Astrocyte (in vitro differentiated cells and primary cell): Measurements from ENCODE around the gene RABEP1. TPM values are rescaled to one million over a fixed set of nuclear protein-coding genes. Genes with fewer than 3 reads are reported as not detected.
"Not testable (repeated sequence)": the region's sequence is repeated elsewhere in the genome, so short reads cannot be mapped to it uniquely, and the experiment has no call there.

Experiments
- DNase-seq: peaks from one replicate; pipeline ENCODE4 v3.0.0-alpha.2; 2010; ENCODE audit warnings: low read depth
- FAIRE-seq: peaks from 2 replicates; lab custom pipeline; 2011; peaks lifted over from hg19 to GRCh38; lab: Jason Lieb, UNC
- H2AFZ ChIP-seq: 2 replicates; pipeline ENCODE4 v1.6.0; 2012; ENCODE audit warnings: low read depth, low read length, inconsistent platforms
- H3K27ac ChIP-seq: 2 replicates; pipeline ENCODE4 v1.5.1; 2011; ENCODE audit warnings: low read depth, low read length, inconsistent platforms
- H3K27me3 ChIP-seq: 2 replicates; pipeline ENCODE4 v1.6.0; 2011; ENCODE audit warnings: low read length, inconsistent platforms; ENCODE audit not compliant: insufficient read depth
- H3K36me3 ChIP-seq: 2 replicates; pipeline ENCODE4 v1.5.1; 2011; ENCODE audit warnings: low read length, inconsistent platforms; ENCODE audit not compliant: insufficient read depth
- H3K4me1 ChIP-seq: 2 replicates; pipeline ENCODE4 v1.5.1; 2011; ENCODE audit warnings: low read length, inconsistent platforms; ENCODE audit not compliant: insufficient read depth
- H3K4me2 ChIP-seq: 2 replicates; pipeline ENCODE4 v1.6.0; 2012; ENCODE audit warnings: low read length, inconsistent platforms
- H3K4me3 ChIP-seq: 2 replicates; pipeline ENCODE4 v1.5.1; 2011; ENCODE audit warnings: low read depth, mild to moderate bottlenecking, low read length, inconsistent platforms; ENCODE audit not compliant: insufficient read depth
- H3K79me2 ChIP-seq: 2 replicates; pipeline ENCODE4 v1.6.0; 2012; ENCODE audit warnings: mild to moderate bottlenecking, low read length, inconsistent platforms; ENCODE audit not compliant: insufficient read depth
- H3K9ac ChIP-seq: 2 replicates; pipeline ENCODE4 v1.6.0; 2012; ENCODE audit warnings: mild to moderate bottlenecking, low read length, inconsistent platforms
- H3K9me3 ChIP-seq: 2 replicates; pipeline ENCODE4 v1.5.1; 2012; ENCODE audit warnings: low read depth, mild to moderate bottlenecking, low read length, inconsistent platforms; ENCODE audit not compliant: insufficient read depth
- H4K20me1 ChIP-seq: 2 replicates; pipeline ENCODE4 v1.6.0; 2012; ENCODE audit warnings: low read length, inconsistent platforms; ENCODE audit not compliant: insufficient read depth
- H3K27ac Mint-ChIP-seq: one replicate; pipeline ENCODE4 v1.8.0; 2021; ENCODE audit warnings: mild to moderate bottlenecking, mixed read lengths; ENCODE audit not compliant: unreplicated experiment
- H3K27me3 Mint-ChIP-seq: one replicate; pipeline ENCODE4 v1.8.0; 2021; ENCODE audit warnings: low read depth, mixed read lengths; ENCODE audit not compliant: unreplicated experiment
- H3K36me3 Mint-ChIP-seq: one replicate; pipeline ENCODE4 v1.8.0; 2021; ENCODE audit warnings: low read depth, mixed read lengths; ENCODE audit not compliant: unreplicated experiment
- H3K4me1 Mint-ChIP-seq: one replicate; pipeline ENCODE4 v1.8.0; 2021; ENCODE audit warnings: low read depth, mixed read lengths; ENCODE audit not compliant: unreplicated experiment
- H3K4me3 Mint-ChIP-seq: one replicate; pipeline ENCODE4 v1.8.0; 2021; ENCODE audit warnings: mild to moderate bottlenecking, moderate library complexity, mixed read lengths; ENCODE audit not compliant: unreplicated experiment
- H3K9me3 Mint-ChIP-seq: one replicate; pipeline ENCODE4 v1.8.0; 2021; ENCODE audit warnings: mild to moderate bottlenecking, mixed read lengths; ENCODE audit not compliant: unreplicated experiment
- CTCF ChIP-seq: IDR thresholded peaks from 2 replicates; pipeline ENCODE4 v1.5.1; 2011; ENCODE audit warnings: low read depth, mild to moderate bottlenecking, inconsistent platforms, low read length, moderate library complexity; ENCODE audit not compliant: insufficient read depth
- EZH2 ChIP-seq: IDR thresholded peaks from 2 replicates; pipeline ENCODE4 v1.6.1; 2012; ENCODE audit warnings: mild to moderate bottlenecking, low read length, inconsistent platforms; ENCODE audit not compliant: insufficient read depth
- total RNA-seq: library from RNA; stranded (reverse); gene quantifications from 2 replicates; pipeline ENCODE4 v1.2.1, GENCODE V29; 2021

Gene RABEP1
- total RNA-seq, 1 donor from 2014 or later: 49.0 TPM

GRCh38 chr17:5237541-5238016 is 44.5 kb upstream of the RABEP1 start:
- H3K9me3 Mint-ChIP-seq: peaks cover 2% of the 10 kb centered on the region
- Histone ChIP-seq H3K4me1 (no peaks in the 10 kb centered on the region), H3K4me2 (no peak overlapping the region), H3K4me3 (no peak overlapping the region), H3K27me3 (no peaks in the 10 kb centered on the region), H4K20me1 (no peaks in the 10 kb centered on the region), H3K79me2 (no peaks in the 10 kb centered on the region), H3K9ac (no peak overlapping the region), H2AFZ (no peak overlapping the region), H3K9me3 (peaks cover 3% of the 10 kb centered on the region), H3K36me3 (no peaks in the 10 kb centered on the region), H3K27ac (no peak overlapping the region)
- DNase-seq (peak; percentile 14), FAIRE-seq (no peak)
- H3K4me3 Mint-ChIP-seq: no peak overlapping the region
- no peak overlapping the region for H3K27ac Mint-ChIP-seq
- H3K4me1 Mint-ChIP-seq: no peaks in the 10 kb centered on the region
- H3K27me3 Mint-ChIP-seq: peaks cover 6% of the 10 kb centered on the region
- TF ChIP-seq CTCF (peak; percentile 41), EZH2 (no peak)
- H3K36me3 Mint-ChIP-seq: peaks cover 9% of the 10 kb centered on the region

- Histone ChIP-seq H3K4me3 (no peak overlapping the region), H3K27ac (no peak overlapping the region), H3K9ac (no peak overlapping the region), H3K9me3 (peaks cover 3% of the 10 kb centered on the region), H3K27me3 (no peaks in the 10 kb centered on the region), H4K20me1 (no peaks in the 10 kb centered on the region), H3K36me3 (no peaks in the 10 kb centered on the region), H3K4me1 (no peaks in the 10 kb centered on the region), H3K4me2 (no peak overlapping the region), H3K79me2 (no peaks in the 10 kb centered on the region), H2AFZ (no peak overlapping the region)
- no peak overlapping the region for H3K4me3 Mint-ChIP-seq
- H3K27me3 Mint-ChIP-seq: peaks cover 6% of the 10 kb centered on the region
- H3K36me3 Mint-ChIP-seq: peaks cover 4% of the 10 kb centered on the region
- no peak for FAIRE-seq
- H3K9me3 Mint-ChIP-seq: peaks cover under 1% of the 10 kb centered on the region
- TF ChIP-seq CTCF (no peak), EZH2 (no peak)
- no peak overlapping the region for H3K27ac Mint-ChIP-seq
- no peaks in the 10 kb centered on the region for H3K4me1 Mint-ChIP-seq
- no peak for DNase-seq
These were observed 43.8 kb upstream of the RABEP1 start for GRCh38 chr17:5238333-5238732.

DNA sequence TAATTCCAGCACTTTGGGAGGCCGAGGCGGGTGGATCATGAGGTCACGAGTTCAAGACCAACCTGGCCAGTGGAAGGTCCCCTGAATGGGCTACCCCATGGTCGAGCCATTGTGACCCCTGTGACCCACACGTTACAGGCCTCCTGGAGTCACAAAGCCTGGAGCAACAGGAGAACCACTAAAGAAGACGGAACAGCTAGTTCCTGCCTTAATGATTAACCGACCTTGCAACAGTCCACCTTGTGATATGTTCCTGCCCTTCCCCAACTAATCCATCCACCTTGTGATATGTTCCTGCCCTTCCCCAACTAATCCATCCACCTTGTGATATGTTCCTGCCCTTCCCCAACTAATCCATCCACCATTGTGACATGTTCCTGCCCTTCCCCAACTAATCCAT is 42.3 kb upstream of the RABEP1 start:
- not testable (repeated sequence) for H3K4me1 Mint-ChIP-seq, H3K9me3 ChIP-seq, H3K36me3 Mint-ChIP-seq, H3K9ac ChIP-seq, H3K4me3 Mint-ChIP-seq, H3K4me1 ChIP-seq, H3K79me2 ChIP-seq, DNase-seq, FAIRE-seq, H3K27ac Mint-ChIP-seq, H3K27me3 ChIP-seq, H3K9me3 Mint-ChIP-seq, H2AFZ ChIP-seq, H3K4me3 ChIP-seq, H3K27me3 Mint-ChIP-seq, H3K36me3 ChIP-seq, H4K20me1 ChIP-seq, H3K4me2 ChIP-seq, H3K27ac ChIP-seq
